D721Med (cell line): ENCODE data around the gene AFAP1L1.

ENCODE experiments used
- DNase-seq: peaks from one replicate; pipeline ENCODE4 v3.0.0; 2011; ENCODE audit warnings: low spot score; ENCODE audit not compliant: insufficient read length
- FAIRE-seq: peaks from 2 replicates; lab custom pipeline; 2011; peaks lifted over from hg19 to GRCh38; lab: Jason Lieb, UNC
- CTCF ChIP-seq: IDR thresholded peaks from 2 replicates; pipeline ENCODE4 v1.5.1; 2012; ENCODE audit warnings: mild to moderate bottlenecking, control low read depth; ENCODE audit not compliant: insufficient read depth; ENCODE audit errors: missing control alignments

The AFAP1L1 gene

GRCh38 chr5:149278451-149279210, 7.0 kb downstream of the AFAP1L1 start:
- no peak for FAIRE-seq
- no peak for TF ChIP-seq CTCF
- no peak for DNase-seq

- no peak for TF ChIP-seq CTCF
- DNase-seq: no peak
- FAIRE-seq: no peak
Observed at GRCh38 chr5:149279661-149280060, 8.0 kb downstream of the AFAP1L1 start.

GRCh38 chr5:149280124-149280523, 8.5 kb downstream of the AFAP1L1 start:
- no peak for FAIRE-seq

GRCh38 chr5:149280802-149281201, 9.1 kb downstream of the AFAP1L1 start:
- no peak for FAIRE-seq
- DNase-seq: no peak
- TF ChIP-seq CTCF: no peak

More at GRCh38 chr5:149280124-149280523, 8.5 kb downstream of the AFAP1L1 start:
- TF ChIP-seq CTCF: no peak
- DNase-seq: no peak

- FAIRE-seq (no peak), DNase-seq (no peak)
- no peak for TF ChIP-seq CTCF
Observed at GRCh38 chr5:149282027-149282965, 10.6 kb downstream of the AFAP1L1 start.

- TF ChIP-seq CTCF: no peak
- FAIRE-seq (no peak), DNase-seq (no peak)
Observed at GRCh38 chr5:149282966-149283332, 11.3 kb downstream of the AFAP1L1 start.
